ENCODE results near the gene CENPX. TPM values are rescaled to one million over a fixed set of nuclear protein-coding genes. Genes with fewer than 3 reads are reported as not detected.

The CENPX gene
- total and polyA plus RNA-seq, 2 of the 13 experiments (the other 11 are each of a cell fraction or from before 2014, with no cell fraction given), result 92.7 to 170 TPM

DNA sequence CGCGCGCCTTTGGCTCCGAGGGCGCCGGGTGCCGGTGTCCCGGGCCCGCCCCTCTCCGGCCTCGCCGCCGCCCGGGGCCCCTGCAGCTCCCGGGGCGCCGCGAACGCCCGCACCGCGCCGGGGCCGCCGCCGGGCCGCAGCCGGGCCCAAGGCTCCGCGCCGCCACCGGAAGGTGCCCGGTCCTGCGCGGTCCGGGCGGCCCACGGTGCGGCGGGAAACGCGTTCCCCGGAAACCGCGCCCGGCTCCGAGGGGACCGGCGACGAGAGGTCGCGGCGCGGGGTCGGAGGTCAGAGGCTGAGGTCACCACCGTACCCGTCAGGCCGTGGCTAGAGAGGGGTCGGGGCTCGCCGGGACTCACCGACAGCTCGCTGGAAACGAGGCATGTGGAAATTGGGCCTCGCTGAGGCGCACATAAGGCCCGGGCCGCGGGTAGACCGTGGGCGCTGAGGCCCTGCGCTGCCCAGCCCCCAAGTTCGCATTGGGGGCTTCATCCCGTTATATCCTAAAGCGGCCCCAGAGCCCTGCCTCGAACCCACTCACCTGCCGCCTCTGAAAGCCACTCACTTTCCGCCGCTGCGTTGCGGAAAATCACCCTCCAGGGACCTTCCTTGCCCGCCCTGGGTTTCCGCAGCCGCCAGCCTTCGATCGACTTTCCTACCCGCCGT is 43.1 kb upstream of the CENPX start, which contains the start of gene DUS1L (continued):
- TF ChIP-seq MXD1 (CRISPR knock-in tag; IDR thresholded peaks at IDR 0.05) (peak; percentile 85), POLR2AphosphoS5 (IDR thresholded peaks at IDR 0.05; ENCODE audit: low read depth, low read length) (no peak), SP2 (CRISPR knock-in tag; IDR thresholded peaks at IDR 0.05) (peak; percentile 73; the same call in 1 of the 2 replicates), ZNF350 (CRISPR knock-in tag; IDR thresholded peaks at IDR 0.05; ENCODE audit: borderline replicate concordance, low read depth) (peak; percentile 75), ATF7 (IDR thresholded peaks at IDR 0.05) (no peak), ATF7 (CRISPR knock-in tag; IDR thresholded peaks at IDR 0.05) (peak; percentile 68; the same call in 1 of the 2 replicates), MAZ (IDR thresholded peaks at IDR 0.05; ENCODE audit: borderline replicate concordance, low read depth, low read length) (peak; percentile 67; the same call in 1 of the 2 replicates), MAZ (CRISPR knock-in tag; IDR thresholded peaks at IDR 0.05; ENCODE audit: low read depth) (peak; percentile 93), ZSCAN30 (CRISPR knock-in tag; IDR thresholded peaks at IDR 0.05) (0 out of 2 replicates have a peak, but pooled peaks have one; percentile 52), ZSCAN31 (CRISPR knock-in tag; IDR thresholded peaks at IDR 0.05; ENCODE audit: low read depth) (peak; percentile 93), ZHX2 (IDR thresholded peaks at IDR 0.05; ENCODE audit: low read depth) (peak; percentile 92), ZHX2 (CRISPR knock-in tag; IDR thresholded peaks at IDR 0.05; ENCODE audit: borderline replicate concordance) (no peak), LRRFIP1 (CRISPR knock-in tag; conservative IDR thresholded peaks at IDR 0.05) (peak; percentile 57; the same call in 1 of the 2 replicates), MAFG (CRISPR knock-in tag; IDR thresholded peaks at IDR 0.05) (no peak), CBX1 (IDR thresholded peaks at IDR 0.05; ENCODE audit: low read depth) (peak; percentile 97), ESRRA (CRISPR knock-in tag; IDR thresholded peaks at IDR 0.05; ENCODE audit: low read depth) (peak; percentile 96), ZNF709 (CRISPR knock-in tag; IDR thresholded peaks at IDR 0.05) (peak; percentile 53; the same call in 1 of the 2 replicates)
- TF ChIP-seq, protein P1, sequence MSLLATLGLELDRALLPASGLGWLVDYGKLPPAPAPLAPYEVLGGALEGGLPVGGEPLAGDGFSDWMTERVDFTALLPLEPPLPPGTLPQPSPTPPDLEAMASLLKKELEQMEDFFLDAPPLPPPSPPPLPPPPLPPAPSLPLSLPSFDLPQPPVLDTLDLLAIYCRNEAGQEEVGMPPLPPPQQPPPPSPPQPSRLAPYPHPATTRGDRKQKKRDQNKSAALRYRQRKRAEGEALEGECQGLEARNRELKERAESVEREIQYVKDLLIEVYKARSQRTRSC (CRISPR knock-in tag; IDR thresholded peaks at IDR 0.05; ENCODE audit: low read depth), result 0 out of 2 replicates have a peak, but pooled peaks have one; percentile 39
- TF ChIP-seq, protein P2, sequence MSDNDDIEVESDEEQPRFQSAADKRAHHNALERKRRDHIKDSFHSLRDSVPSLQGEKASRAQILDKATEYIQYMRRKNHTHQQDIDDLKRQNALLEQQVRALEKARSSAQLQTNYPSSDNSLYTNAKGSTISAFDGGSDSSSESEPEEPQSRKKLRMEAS (IDR thresholded peaks at IDR 0.05), result peak; percentile 91

All from HepG2 (cell line).